HepG2 (cell line): ENCODE results near the gene GNB3. TPM values are rescaled to one million over a fixed set of nuclear protein-coding genes. Genes with fewer than 3 reads are reported as not detected.

ENCODE experiments used
- AGO1 ChIP-seq: fragments of 200-400 bp; formaldehyde crosslinking; IDR thresholded peaks from 2 replicates; pipeline ENCODE4 v1.6.1; 2017; ENCODE audit warnings: mild to moderate bottlenecking, low read depth, low read length, moderate library complexity; ENCODE audit not compliant: poor library complexity, severe bottlenecking
- BHLHE40 ChIP-seq: IDR thresholded peaks from 2 replicates; pipeline ENCODE4 v1.6.1; 2011; ENCODE audit warnings: low read length, improper control_type of control experiment
- ERF ChIP-seq: IDR thresholded peaks from 2 replicates; pipeline ENCODE4 v1.6.1; 2018; ENCODE audit warnings: missing biosample characterization, missing genetic modification reagents
- EZH2 ChIP-seq: conservative IDR thresholded peaks from 2 replicates; pipeline ENCODE4 v1.6.1; 2012; ENCODE audit warnings: mild to moderate bottlenecking, low read depth, low read length, moderate library complexity
- HNRNPLL ChIP-seq: fragments of 200-400 bp; formaldehyde crosslinking; IDR thresholded peaks from 2 replicates; pipeline ENCODE4 v1.6.1; 2017; ENCODE audit warnings: mild to moderate bottlenecking, low read depth, low read length; ENCODE audit not compliant: poor library complexity, severe bottlenecking
- KLF15 ChIP-seq: sonication (generic); formaldehyde crosslinking; IDR thresholded peaks from 2 replicates; pipeline ENCODE4 v1.8.1; 2023; ENCODE audit warnings: borderline replicate concordance, mild to moderate bottlenecking, inconsistent platforms, missing genetic modification reagents, mixed read lengths
- MAF1 ChIP-seq: sonication (generic); formaldehyde crosslinking; IDR thresholded peaks from 2 replicates; pipeline ENCODE4 v1.5.0; 2020; ENCODE audit warnings: missing genetic modification reagents, borderline replicate concordance
- MIER2 ChIP-seq: IDR thresholded peaks from 2 replicates; pipeline ENCODE4 v1.6.1; 2016; ENCODE audit warnings: missing biosample characterization, missing genetic modification reagents
- SNAI1 ChIP-seq: sonication (generic); formaldehyde crosslinking; IDR thresholded peaks from 2 replicates; pipeline ENCODE4 v1.5.0; 2020; ENCODE audit warnings: mild to moderate bottlenecking, missing genetic modification reagents, borderline replicate concordance
- SRSF9 ChIP-seq: fragments of 200-400 bp; formaldehyde crosslinking; IDR thresholded peaks from 2 replicates; pipeline ENCODE4 v1.6.1; 2018; ENCODE audit warnings: borderline replicate concordance, mild to moderate bottlenecking, low read depth, low read length; ENCODE audit not compliant: insufficient read depth, poor library complexity, severe bottlenecking
- SUZ12 ChIP-seq: fragments of 150-350 bp; IDR thresholded peaks from 2 replicates; pipeline ENCODE4 v1.6.1; 2014; ENCODE audit warnings: low read depth, low read length
- ZNF136 ChIP-seq: sonication (generic); formaldehyde crosslinking; IDR thresholded peaks from 2 replicates; pipeline ENCODE4 v1.8.1; 2022; ENCODE audit warnings: low read depth, mild to moderate bottlenecking, moderate library complexity, missing genetic modification reagents
- ZNF337 ChIP-seq: sonication (generic); formaldehyde crosslinking; IDR thresholded peaks from 2 replicates; pipeline ENCODE4 v1.5.1; 2020; ENCODE audit warnings: missing genetic modification reagents, low read depth, mild to moderate bottlenecking, borderline replicate concordance
- ZNF34 ChIP-seq: sonication (generic); formaldehyde crosslinking; IDR thresholded peaks from 2 replicates; pipeline ENCODE4 v1.4.0; 2020; ENCODE audit warnings: mild to moderate bottlenecking, missing genetic modification reagents, borderline replicate concordance
- ZNF598 ChIP-seq: sonication (generic); formaldehyde crosslinking; IDR thresholded peaks from 2 replicates; pipeline ENCODE4 v1.5.1; 2020; ENCODE audit warnings: mild to moderate bottlenecking, missing genetic modification reagents, borderline replicate concordance
- ZNF7 ChIP-seq: IDR thresholded peaks from 2 replicates; pipeline ENCODE4 v1.6.1; 2016; ENCODE audit warnings: missing biosample characterization, missing genetic modification reagents
- polyA plus RNA-seq, 8 experiments: library from polyadenylated mRNA; depleted of rRNA in 3 of 8; stranded (reverse) in 7 of 8; unstranded in 1 of 8; fragments of >200 nt; fragmentation: Illumina TruSeq in 4 of 8; extraction: Trizol in 4 of 8; gene quantifications; 2 replicates each; pipeline versions ENCODE4 v1.2.1 to v1.2.3, GENCODE V29; 2011 to 2016; ENCODE audit warnings: low read depth in 4 of 8, missing spikeins in 1 of 8, mixed read lengths in 1 of 8; ENCODE audit not compliant: insufficient read depth in 1 of 8
- total RNA-seq, 5 experiments: library from RNA; depleted of rRNA; stranded (reverse); fragments of >200 nt; fragmentation: Illumina TruSeq; extraction: Trizol; gene quantifications; 2 replicates each; pipeline ENCODE4 v1.2.3, GENCODE V29; 2016; ENCODE audit warnings: low read depth in 1 of 5
- TF ChIP-seq, protein P1 (sequence below): sonication (generic); formaldehyde crosslinking; IDR thresholded peaks from 2 replicates; pipeline ENCODE4 v1.4.0; 2020; ENCODE audit warnings: missing genetic modification reagents, borderline replicate concordance
- TF ChIP-seq, protein P2 (sequence below): sonication (generic); formaldehyde crosslinking; IDR thresholded peaks from 2 replicates; pipeline ENCODE4; 2020; ENCODE audit warnings: missing genetic modification reagents, mild to moderate bottlenecking, borderline replicate concordance
- TF ChIP-seq, protein P3 (sequence below): sonication (generic); formaldehyde crosslinking; IDR thresholded peaks from 2 replicates; pipeline ENCODE4 v1.8.1; 2023; ENCODE audit warnings: mild to moderate bottlenecking, inconsistent platforms, moderate library complexity, missing genetic modification reagents, borderline replicate concordance

GNB3 gene
- total and polyA plus RNA-seq, 2 of the 13 experiments (the other 11 are each of a cell fraction or from before 2014, with no cell fraction given), result 1.3 to 3.6 TPM

DNA sequence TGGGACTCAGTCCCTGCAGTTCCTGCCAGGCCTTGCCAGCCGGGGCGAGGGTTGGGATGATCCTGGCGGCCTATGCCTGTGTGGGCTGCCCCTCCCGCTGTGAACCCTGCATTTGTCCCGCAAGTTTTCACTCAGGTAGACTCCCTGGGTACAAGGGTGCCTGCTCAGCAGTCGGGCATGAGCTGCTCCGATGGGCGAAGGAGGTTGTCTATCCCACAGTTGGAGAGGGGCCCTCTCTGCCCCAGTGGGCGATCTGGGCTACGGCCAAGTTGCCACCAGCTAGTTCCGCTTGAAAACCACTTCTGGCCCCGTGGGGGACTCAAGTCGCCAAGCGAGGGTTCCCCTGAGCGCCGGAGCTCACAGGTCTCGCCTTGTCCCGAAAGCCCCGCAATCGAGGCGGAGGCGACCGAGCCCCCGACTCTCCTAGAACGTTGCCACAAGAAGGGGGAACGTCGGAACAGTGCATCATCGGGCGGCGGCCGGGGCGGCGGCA lies 26.2 kb downstream of the GNB3 start (continued):
- TF ChIP-seq, protein P1, sequence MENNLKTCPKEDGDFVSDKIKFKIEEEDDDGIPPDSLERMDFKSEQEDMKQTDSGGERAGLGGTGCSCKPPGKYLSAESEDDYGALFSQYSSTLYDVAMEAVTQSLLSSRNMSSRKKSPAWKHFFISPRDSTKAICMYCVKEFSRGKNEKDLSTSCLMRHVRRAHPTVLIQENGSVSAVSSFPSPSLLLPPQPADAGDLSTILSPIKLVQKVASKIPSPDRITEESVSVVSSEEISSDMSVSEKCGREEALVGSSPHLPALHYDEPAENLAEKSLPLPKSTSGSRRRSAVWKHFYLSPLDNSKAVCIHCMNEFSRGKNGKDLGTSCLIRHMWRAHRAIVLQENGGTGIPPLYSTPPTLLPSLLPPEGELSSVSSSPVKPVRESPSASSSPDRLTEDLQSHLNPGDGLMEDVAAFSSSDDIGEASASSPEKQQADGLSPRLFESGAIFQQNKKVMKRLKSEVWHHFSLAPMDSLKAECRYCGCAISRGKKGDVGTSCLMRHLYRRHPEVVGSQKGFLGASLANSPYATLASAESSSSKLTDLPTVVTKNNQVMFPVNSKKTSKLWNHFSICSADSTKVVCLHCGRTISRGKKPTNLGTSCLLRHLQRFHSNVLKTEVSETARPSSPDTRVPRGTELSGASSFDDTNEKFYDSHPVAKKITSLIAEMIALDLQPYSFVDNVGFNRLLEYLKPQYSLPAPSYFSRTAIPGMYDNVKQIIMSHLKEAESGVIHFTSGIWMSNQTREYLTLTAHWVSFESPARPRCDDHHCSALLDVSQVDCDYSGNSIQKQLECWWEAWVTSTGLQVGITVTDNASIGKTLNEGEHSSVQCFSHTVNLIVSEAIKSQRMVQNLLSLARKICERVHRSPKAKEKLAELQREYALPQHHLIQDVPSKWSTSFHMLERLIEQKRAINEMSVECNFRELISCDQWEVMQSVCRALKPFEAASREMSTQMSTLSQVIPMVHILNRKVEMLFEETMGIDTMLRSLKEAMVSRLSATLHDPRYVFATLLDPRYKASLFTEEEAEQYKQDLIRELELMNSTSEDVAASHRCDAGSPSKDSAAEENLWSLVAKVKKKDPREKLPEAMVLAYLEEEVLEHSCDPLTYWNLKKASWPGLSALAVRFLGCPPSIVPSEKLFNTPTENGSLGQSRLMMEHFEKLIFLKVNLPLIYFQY (CRISPR knock-in tag), result no peak
- no peak for TF ChIP-seq ZNF136 (CRISPR knock-in tag)
- TF ChIP-seq KLF15, result no peak
- TF ChIP-seq, protein P2, sequence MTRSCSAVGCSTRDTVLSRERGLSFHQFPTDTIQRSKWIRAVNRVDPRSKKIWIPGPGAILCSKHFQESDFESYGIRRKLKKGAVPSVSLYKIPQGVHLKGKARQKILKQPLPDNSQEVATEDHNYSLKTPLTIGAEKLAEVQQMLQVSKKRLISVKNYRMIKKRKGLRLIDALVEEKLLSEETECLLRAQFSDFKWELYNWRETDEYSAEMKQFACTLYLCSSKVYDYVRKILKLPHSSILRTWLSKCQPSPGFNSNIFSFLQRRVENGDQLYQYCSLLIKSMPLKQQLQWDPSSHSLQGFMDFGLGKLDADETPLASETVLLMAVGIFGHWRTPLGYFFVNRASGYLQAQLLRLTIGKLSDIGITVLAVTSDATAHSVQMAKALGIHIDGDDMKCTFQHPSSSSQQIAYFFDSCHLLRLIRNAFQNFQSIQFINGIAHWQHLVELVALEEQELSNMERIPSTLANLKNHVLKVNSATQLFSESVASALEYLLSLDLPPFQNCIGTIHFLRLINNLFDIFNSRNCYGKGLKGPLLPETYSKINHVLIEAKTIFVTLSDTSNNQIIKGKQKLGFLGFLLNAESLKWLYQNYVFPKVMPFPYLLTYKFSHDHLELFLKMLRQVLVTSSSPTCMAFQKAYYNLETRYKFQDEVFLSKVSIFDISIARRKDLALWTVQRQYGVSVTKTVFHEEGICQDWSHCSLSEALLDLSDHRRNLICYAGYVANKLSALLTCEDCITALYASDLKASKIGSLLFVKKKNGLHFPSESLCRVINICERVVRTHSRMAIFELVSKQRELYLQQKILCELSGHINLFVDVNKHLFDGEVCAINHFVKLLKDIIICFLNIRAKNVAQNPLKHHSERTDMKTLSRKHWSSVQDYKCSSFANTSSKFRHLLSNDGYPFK (CRISPR knock-in tag), result no peak
- no peak for TF ChIP-seq ZNF34
- TF ChIP-seq AGO1, result no peak
- no peak for TF ChIP-seq HNRNPLL
- TF ChIP-seq MAF1 (CRISPR knock-in tag), result no peak
- no peak for TF ChIP-seq BHLHE40
- no peak for TF ChIP-seq ZNF7
- TF ChIP-seq, protein P3, sequence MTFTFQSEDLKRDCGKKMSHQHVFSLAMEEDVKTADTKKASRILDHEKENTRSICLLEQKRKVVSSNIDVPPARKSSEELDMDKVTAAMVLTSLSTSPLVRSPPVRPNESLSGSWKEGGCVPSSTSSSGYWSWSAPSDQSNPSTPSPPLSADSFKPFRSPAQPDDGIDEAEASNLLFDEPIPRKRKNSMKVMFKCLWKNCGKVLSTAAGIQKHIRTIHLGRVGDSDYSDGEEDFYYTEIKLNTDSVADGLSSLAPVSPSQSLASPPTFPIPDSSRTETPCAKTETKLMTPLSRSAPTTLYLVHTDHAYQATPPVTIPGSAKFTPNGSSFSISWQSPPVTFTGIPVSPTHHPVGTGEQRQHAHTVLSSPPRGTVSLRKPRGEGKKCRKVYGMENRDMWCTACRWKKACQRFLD (CRISPR knock-in tag), result no peak
- TF ChIP-seq ZNF337, result peak; percentile 1; the same call in 1 of the 2 replicates
- no peak for TF ChIP-seq ZNF598
- TF ChIP-seq SRSF9, result no peak
- no peak for TF ChIP-seq SUZ12
- TF ChIP-seq MIER2 (CRISPR knock-in tag), result no peak
- no peak for TF ChIP-seq ERF (CRISPR knock-in tag)
- no peak for TF ChIP-seq SNAI1 (CRISPR knock-in tag)
- TF ChIP-seq EZH2, result no peak
